ENCODE measurements around the gene TEKT3.

TEKT3 gene

DNA sequence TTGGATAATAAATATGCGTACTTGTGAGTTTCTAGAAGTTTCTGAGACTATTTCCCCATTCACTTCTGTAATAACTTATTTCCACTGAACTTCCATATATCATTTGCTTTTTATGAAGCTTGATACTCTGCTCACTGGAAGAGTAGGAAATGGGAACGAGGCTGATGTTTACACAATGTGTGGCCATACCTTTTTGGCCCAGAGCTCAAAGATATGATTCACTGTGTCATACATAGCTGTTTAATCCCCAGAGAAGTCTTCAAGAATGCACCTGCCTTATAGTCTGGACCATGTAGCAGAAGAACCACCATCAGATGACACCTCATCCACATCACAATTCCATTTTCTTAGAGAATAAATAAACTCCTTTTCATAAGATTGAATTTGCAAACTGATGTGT lies 40.3 kb upstream of the TEKT3 start:
- DNase-seq (ENCODE audit: low read depth), result no peak
- TF ChIP-seq, protein P1, sequence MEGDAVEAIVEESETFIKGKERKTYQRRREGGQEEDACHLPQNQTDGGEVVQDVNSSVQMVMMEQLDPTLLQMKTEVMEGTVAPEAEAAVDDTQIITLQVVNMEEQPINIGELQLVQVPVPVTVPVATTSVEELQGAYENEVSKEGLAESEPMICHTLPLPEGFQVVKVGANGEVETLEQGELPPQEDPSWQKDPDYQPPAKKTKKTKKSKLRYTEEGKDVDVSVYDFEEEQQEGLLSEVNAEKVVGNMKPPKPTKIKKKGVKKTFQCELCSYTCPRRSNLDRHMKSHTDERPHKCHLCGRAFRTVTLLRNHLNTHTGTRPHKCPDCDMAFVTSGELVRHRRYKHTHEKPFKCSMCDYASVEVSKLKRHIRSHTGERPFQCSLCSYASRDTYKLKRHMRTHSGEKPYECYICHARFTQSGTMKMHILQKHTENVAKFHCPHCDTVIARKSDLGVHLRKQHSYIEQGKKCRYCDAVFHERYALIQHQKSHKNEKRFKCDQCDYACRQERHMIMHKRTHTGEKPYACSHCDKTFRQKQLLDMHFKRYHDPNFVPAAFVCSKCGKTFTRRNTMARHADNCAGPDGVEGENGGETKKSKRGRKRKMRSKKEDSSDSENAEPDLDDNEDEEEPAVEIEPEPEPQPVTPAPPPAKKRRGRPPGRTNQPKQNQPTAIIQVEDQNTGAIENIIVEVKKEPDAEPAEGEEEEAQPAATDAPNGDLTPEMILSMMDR (IDR thresholded peaks at IDR 0.05; ENCODE audit: control insufficient read depth, insufficient read depth, low read depth, low read length, missing control alignments), result no peak

DNA sequence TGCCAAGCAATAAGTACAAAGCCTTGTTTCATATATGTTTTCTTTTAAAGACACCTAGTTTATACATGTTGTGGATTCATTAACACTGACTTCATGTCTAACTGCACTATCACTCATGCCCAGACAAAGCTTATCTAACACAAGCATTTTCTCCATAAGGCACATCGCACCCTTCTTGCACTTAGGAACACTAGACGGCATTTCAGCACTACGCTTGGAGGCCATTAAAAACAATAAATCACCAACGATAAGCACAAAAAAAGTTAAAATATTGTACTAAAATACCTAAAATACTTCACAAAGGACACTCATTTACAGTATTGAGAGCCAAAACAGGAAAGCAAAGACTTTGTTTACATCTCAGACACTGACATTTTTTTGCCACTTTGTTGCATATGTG lies 39.0 kb upstream of the TEKT3 start:
- DNase-seq (ENCODE audit: low read depth), result no peak
- TF ChIP-seq, protein P1 (IDR thresholded peaks at IDR 0.05; ENCODE audit: control insufficient read depth, insufficient read depth, low read depth, low read length, missing control alignments), result no peak
- no peak overlapping the region for H3K4me3 ChIP-seq (ENCODE audit: control insufficient read depth, low read depth, low read length)

More for the DNA sequence above, 40.3 kb upstream of the TEKT3 start:
- H3K4me3 ChIP-seq (ENCODE audit: control insufficient read depth, low read depth, low read length), result no peak overlapping the region

DNA sequence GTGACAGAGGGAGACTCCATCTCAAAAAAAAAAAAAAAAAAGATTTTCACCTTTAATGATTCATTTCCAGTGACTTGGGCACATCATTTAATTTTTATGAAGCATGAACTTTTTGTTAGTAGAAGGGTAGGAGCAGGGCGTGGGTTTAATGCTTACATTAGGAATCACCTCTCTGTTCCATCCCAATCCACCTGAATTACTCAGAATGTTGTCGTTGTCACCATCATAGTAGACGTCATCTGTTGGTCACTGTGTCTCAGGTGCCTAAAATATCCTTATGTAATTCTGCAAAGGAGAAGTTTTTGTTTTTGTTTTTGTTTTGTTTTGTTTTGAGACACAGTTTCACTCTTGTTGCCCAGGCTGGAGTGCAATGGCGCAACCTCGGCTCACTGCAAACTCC lies 38.3 kb upstream of the TEKT3 start:
- TF ChIP-seq, protein P1 (IDR thresholded peaks at IDR 0.05; ENCODE audit: control insufficient read depth, insufficient read depth, low read depth, low read length, missing control alignments), result no peak
- DNase-seq (ENCODE audit: low read depth), result no peak
- no peak overlapping the region for H3K4me3 ChIP-seq (ENCODE audit: control insufficient read depth, low read depth, low read length)

DNA sequence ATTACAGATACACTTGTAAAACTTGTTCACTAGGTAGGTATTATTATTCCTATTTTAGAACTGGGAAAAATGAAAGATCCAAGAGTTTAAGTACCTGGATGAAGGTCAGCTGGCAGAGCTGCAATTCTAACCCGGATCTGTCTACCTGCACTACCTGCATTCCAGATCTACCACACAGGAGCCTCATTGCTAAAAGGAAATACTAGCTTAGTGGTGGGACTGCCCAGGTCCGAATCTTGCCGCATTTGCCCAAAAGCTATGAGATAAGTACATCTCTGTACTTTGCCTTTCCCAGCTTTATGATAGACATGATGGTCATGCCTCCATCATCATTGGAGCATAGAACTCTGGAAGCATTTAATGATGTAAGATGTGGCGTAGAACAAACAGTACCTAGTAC lies 36.8 kb upstream of the TEKT3 start:
- no peak overlapping the region for H3K4me3 ChIP-seq (ENCODE audit: control insufficient read depth, low read depth, low read length)
- TF ChIP-seq, protein P1 (IDR thresholded peaks at IDR 0.05; ENCODE audit: control insufficient read depth, insufficient read depth, low read depth, low read length, missing control alignments), result no peak
- DNase-seq (ENCODE audit: low read depth), result no peak

DNA sequence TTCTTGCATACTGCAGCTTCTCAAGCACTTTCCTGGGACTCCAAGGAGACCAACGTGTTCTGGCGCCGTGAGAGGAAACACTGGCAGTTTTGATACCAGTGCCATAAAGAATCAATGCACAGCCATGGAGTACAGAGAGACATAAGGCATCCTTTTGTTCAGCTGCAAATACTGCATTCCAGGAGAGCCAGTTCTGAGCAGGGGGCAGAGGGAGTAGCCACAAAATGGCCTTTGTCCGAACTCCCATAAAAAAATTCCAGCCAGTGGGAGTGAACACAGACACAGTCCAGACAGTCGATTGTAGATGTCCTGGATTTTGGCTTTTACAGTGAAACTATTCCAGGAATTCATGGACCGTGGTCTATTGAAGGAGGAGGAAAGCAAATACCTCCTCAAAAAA lies 36.2 kb upstream of the TEKT3 start:
- TF ChIP-seq, protein P1 (IDR thresholded peaks at IDR 0.05; ENCODE audit: control insufficient read depth, insufficient read depth, low read depth, low read length, missing control alignments), result no peak
- no peak overlapping the region for H3K4me3 ChIP-seq (ENCODE audit: control insufficient read depth, low read depth, low read length)

DNA sequence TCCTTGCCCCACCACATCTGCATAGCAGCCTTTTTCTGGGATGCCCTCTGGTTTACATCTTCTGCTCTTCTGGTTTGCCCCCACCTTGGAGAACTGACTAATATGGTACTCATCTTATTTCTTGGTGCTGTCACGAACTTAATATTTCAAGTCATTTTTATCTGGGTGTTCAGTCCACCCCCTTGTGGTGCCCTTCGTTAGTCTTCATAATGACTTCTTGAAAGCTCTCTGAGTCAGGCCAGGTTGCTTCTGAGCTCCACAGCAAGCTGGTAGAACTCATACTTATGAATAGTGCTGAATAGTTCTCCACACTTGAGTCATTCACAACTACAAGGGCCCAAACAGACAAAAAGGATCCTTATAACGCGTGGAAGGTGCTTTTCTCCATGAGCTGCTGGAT lies 35.8 kb upstream of the TEKT3 start:
- TF ChIP-seq, protein P1 (IDR thresholded peaks at IDR 0.05; ENCODE audit: control insufficient read depth, insufficient read depth, low read depth, low read length, missing control alignments), result peak; percentile 48
- no peak overlapping the region for H3K4me3 ChIP-seq (ENCODE audit: control insufficient read depth, low read depth, low read length)
- peak; percentile 89 for DNase-seq (ENCODE audit: low read depth)

More for the DNA sequence above, 36.2 kb upstream of the TEKT3 start:
- peak; percentile 74 for DNase-seq (ENCODE audit: low read depth)
